Activated CD4-positive, alpha-beta T cell treated with anti-CD3 and anti-CD28 coated beads for 36 hours (primary cell): ENCODE data around the gene PRKCA. TPM values are rescaled to one million over a fixed set of nuclear protein-coding genes. Genes with fewer than 3 reads are reported as not detected.

Experiments
- ATAC-seq: fragments of 200-7000 bp; cut with Tn5 transposase; one replicate; pipeline ENCODE4 v1.10.0; 2021; ENCODE audit warnings: mild to moderate bottlenecking, moderate library complexity
- CTCF ChIA-PET: fragments of 350-600 bp; sonication (Branson Sonifier 250); formaldehyde crosslinking; loops from one replicate; lab custom pipeline; 2021; ENCODE audit warnings: antibody characterized with exemption; lab: Charles Lee
- POLR2A ChIA-PET: fragments of 350-600 bp; sonication (Branson Sonifier 250); formaldehyde crosslinking; loops from one replicate; lab custom pipeline; 2021; ENCODE audit warnings: antibody characterized with exemption, inconsistent platforms; lab: Charles Lee
- DNase-seq: peaks from one replicate; pipeline ENCODE4 v3.0.0-alpha.2; 2020
- H3K27ac Mint-ChIP-seq: one replicate; pipeline ENCODE4 v1.8.0; 2021; ENCODE audit warnings: mixed read lengths
- H3K27me3 Mint-ChIP-seq: one replicate; pipeline ENCODE4 v1.8.0; 2021; ENCODE audit warnings: mixed read lengths
- H3K36me3 Mint-ChIP-seq: one replicate; pipeline ENCODE4 v1.8.0; 2021; ENCODE audit warnings: low read depth, mixed read lengths
- H3K4me1 Mint-ChIP-seq: one replicate; pipeline ENCODE4 v1.8.0; 2021; ENCODE audit warnings: mixed read lengths
- H3K4me3 Mint-ChIP-seq: one replicate; pipeline ENCODE4 v1.8.0; 2021; ENCODE audit warnings: mild to moderate bottlenecking, moderate library complexity, mixed read lengths
- H3K9me3 Mint-ChIP-seq: one replicate; pipeline ENCODE4 v1.8.0; 2021; ENCODE audit warnings: low read depth, mixed read lengths
- intact Hi-C, 2 experiments: fragments of 100-400 bp; cut with DNase I in 1 of 2; cut with micrococcal nuclease in 1 of 2; formaldehyde crosslinking; loops; one replicate each; pipeline versions ENCODE4 v1.14.2 to v1.15.1; 2022 to 2024; cut with DNase I, micrococcal nuclease
- total RNA-seq, 2 experiments: library from RNA; stranded (reverse); gene quantifications; one replicate each; pipeline ENCODE4 v1.2.3, GENCODE V29; 2021

The PRKCA gene
- total RNA-seq, 2 experiments from 2014 or later: 73.3 to 77.0 TPM

DNA sequence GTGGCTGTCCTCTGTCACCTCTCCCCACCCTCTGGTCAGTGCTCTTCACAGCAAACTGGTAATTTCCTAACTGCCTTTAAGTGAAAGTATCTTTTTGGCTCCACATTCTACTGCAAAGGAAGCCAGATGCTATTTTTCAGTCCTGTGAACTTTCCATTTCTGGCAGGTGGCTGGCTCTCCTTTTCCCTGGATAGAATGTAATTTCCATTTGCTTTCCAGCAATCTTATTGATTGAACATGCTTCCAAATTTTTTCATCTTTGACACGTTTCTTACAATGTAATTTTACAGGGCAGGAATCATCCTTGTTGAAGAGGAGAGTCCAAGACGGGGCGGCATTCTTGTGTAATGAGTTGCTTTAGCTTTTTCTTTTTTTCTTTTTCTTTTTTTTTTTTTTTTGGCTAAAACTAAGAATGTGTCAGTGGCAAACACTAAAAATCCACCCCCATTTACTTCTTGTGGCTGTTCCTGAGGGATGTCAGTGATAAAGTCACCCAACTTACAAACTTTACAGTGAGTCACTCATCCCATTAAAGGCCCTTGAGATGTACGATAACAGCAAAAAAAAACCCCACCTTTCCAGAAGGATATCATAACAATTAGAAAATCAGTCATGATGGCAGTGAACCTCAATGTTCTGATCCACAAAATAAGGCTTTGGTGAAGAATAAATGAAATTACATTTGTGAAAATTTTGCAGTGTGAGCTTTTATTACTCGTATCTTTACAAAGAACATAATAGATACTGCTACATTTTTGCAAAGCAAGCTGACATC lies 29.4 kb upstream of the PRKCA start:
- CTCF ChIA-PET: interaction anchor here (0.7 kb wide), 1 partner anchor 34 kb away, joined by 4 read pairs; no protein-coding TSS in a partner anchor

DNA sequence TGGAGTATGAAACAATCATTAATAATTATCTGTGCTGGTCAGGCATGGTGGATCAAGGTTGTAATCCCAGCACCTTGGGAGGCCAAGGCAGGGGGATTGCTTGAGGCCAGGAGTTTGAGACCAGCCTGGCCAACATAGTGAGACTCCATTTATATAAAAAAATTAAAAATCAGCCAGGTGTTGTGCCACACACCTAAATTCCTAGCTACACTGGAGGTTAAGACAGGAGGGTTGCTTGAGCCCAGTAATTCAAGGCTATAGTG lies 28.9 kb upstream of the PRKCA start:
- no peak overlapping the region for H3K27ac Mint-ChIP-seq
- ATAC-seq: no peak
- POLR2A ChIA-PET: no interaction called here

More for the DNA sequence above, 29.4 kb upstream of the PRKCA start:
- Mint-ChIP-seq H3K4me1 (peaks cover 7% of the 10 kb centered on the region), H3K9me3 (no peaks in the 10 kb centered on the region), H3K27ac (no peak overlapping the region), H3K27me3 (no peaks in the 10 kb centered on the region), H3K36me3 (no peaks in the 10 kb centered on the region), H3K4me3 (no peak overlapping the region)
- POLR2A ChIA-PET: no interaction called here
- ATAC-seq (no peak), DNase-seq (no peak)
- intact Hi-C loops: no loop called here

GRCh38 chr17:66275651-66276050 lies 26.8 kb upstream of the PRKCA start:
- peaks cover 7% of the 10 kb centered on the region for H3K4me1 Mint-ChIP-seq
- ATAC-seq (peak; percentile 95), DNase-seq (peak; percentile 43)
- POLR2A ChIA-PET: no interaction called here
- intact Hi-C loops: no loop called here
- no peaks in the 10 kb centered on the region for H3K27me3 Mint-ChIP-seq
- no peak overlapping the region for H3K27ac Mint-ChIP-seq
- no peaks in the 10 kb centered on the region for H3K9me3 Mint-ChIP-seq
- CTCF ChIA-PET: interaction anchor here (1.2 kb wide), 1 partner anchor 91 kb away, joined by 3 read pairs; no protein-coding TSS in a partner anchor
- H3K4me3 Mint-ChIP-seq: no peak overlapping the region
- H3K36me3 Mint-ChIP-seq: no peaks in the 10 kb centered on the region

More for the DNA sequence above, 28.9 kb upstream of the PRKCA start:
- no peak for DNase-seq
- CTCF ChIA-PET: interaction anchor here (0.7 kb wide), 1 partner anchor 34 kb away, joined by 4 read pairs; no protein-coding TSS in a partner anchor
- no peaks in the 10 kb centered on the region for H3K27me3 Mint-ChIP-seq
- peaks cover 7% of the 10 kb centered on the region for H3K4me1 Mint-ChIP-seq
- no peaks in the 10 kb centered on the region for H3K36me3 Mint-ChIP-seq
- no peaks in the 10 kb centered on the region for H3K9me3 Mint-ChIP-seq
- intact Hi-C loops: no loop called here
- no peak overlapping the region for H3K4me3 Mint-ChIP-seq

DNA sequence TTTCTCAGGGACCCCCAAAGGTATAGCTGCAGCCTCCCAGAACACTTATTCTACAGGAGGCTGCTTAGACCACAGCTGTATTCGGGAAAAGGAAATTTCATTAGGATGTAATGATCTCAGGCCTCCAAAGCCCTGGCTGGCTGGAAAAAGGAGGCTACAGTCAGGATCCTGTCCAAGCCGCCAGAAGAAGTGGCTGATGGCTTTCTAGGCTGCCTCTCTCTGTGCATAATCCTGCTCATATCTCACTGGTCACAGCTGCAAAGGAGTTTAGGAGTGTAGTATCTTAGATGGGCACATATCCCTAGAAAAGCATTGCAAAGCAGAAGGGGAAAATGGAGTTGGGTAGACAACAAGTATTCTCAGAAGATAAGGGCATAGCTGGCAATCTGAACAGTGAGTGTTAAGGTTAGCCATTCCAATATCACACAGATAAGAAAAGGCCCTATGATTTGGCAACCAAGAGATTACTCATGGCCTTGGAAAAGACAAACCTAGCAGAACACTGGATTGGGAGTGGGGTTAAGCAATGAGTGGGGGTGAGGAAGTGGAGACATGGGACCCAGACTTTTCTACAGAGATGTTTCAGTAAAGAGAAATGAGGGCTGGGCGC lies 26.0 kb upstream of the PRKCA start:
- Mint-ChIP-seq H3K36me3 (no peaks in the 10 kb centered on the region), H3K4me1 (peaks cover 7% of the 10 kb centered on the region), H3K9me3 (no peaks in the 10 kb centered on the region), H3K4me3 (no peak overlapping the region), H3K27me3 (no peaks in the 10 kb centered on the region), H3K27ac (no peak overlapping the region)
- intact Hi-C loops: no loop called here
- ChIA-PET CTCF (interaction anchor here (0.6 kb wide), 2 partner anchors 49 to 1781 kb away, joined by 3 read pairs; no protein-coding TSS in a partner anchor), POLR2A (no interaction called here)
- DNase-seq (no peak), ATAC-seq (no peak)

- H3K36me3 Mint-ChIP-seq: no peaks in the 10 kb centered on the region
- H3K4me1 Mint-ChIP-seq: peaks cover 7% of the 10 kb centered on the region
- no peak overlapping the region for H3K27ac Mint-ChIP-seq
- peaks cover 2% of the 10 kb centered on the region for H3K9me3 Mint-ChIP-seq
- no peak overlapping the region for H3K4me3 Mint-ChIP-seq
- no peaks in the 10 kb centered on the region for H3K27me3 Mint-ChIP-seq
- ATAC-seq (no peak), DNase-seq (no peak)
- intact Hi-C loops: no loop called here
- ChIA-PET CTCF (no interaction called here), POLR2A (no interaction called here)
These were observed 25.2 kb upstream of the PRKCA start for GRCh38 chr17:66277191-66277590.

DNA sequence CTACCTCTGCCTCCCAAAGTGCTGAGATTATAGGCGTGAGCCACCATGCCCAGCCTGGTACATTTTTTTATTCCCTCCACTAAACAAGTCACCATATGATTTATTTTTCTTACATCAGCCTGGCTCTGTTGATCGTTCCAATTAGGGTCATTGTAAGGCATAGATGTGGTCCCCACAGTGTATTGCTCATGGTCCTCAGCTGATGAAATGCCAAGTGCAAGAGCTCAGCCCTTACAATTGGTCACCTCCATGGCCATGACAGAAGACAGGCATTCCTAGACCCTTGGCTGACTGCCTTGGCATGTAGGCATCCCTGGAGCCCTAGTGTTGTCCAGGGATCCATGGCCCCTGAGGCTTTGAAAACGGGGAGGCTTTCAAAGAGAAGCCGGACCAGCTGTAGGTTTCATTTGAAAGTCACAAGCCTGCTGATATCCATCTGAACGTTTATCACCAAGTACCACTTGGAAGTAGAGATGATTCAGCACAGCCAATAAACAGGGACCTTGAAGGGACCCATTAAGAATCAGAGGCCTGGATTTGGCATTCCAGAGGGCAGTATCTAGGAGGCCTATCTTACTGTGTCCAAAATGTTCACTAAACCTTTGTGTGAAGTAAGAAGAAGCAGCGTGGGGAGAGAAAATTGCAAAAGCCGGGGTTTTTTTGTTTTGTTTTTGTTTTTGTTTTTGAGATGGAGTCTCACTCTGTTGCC lies 20.6 kb upstream of the PRKCA start:
- H3K27ac Mint-ChIP-seq: no peak overlapping the region
- no peak for DNase-seq
- intact Hi-C loops: no loop called here
- no peaks in the 10 kb centered on the region for H3K27me3 Mint-ChIP-seq
- H3K4me1 Mint-ChIP-seq: peaks cover 20% of the 10 kb centered on the region
- POLR2A ChIA-PET: no interaction called here
- no peak overlapping the region for H3K4me3 Mint-ChIP-seq
- no peak for ATAC-seq
- H3K36me3 Mint-ChIP-seq: no peaks in the 10 kb centered on the region
- peaks cover 2% of the 10 kb centered on the region for H3K9me3 Mint-ChIP-seq
- CTCF ChIA-PET: interaction anchor here (1.1 kb wide), 1 partner anchor 285 kb away, joined by 3 read pairs; no protein-coding TSS in a partner anchor

DNA sequence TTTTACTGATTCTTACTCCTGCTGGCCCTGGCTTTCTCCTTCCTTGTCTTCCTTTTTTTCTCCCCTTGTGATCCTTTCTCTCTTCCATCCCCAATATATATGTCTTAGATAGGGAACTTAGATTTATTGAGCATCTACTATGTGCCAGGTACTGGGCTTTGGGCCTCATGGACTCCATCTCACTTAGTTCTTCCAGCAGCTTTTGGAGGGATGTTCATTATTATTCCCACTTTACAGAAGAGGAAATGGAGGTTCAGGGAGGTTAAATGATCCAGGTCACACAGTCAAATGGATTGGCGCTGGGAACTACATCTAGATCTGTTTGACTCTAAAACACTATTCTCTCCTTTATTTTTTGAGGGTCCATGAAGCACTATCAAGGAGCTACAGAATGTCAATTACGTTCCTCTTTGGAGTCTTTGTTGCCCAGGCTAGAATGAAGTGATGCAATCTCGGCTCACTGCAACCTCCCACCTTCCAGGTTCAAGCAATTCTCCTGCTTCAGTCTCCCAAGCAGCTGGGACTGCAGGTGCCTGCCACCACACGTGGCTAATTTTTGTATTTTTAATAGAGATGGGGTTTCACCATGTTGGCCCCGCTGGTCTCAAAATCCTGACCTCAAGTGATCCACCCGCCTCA lies 19.0 kb upstream of the PRKCA start:
- intact Hi-C loops: no loop called here
- ChIA-PET POLR2A (no interaction called here), CTCF (interaction anchor here (0.5 to 0.7 kb wide), 2 partner anchors 213 to 1011 kb away, joined by 3 read pairs; no protein-coding TSS in a partner anchor)
- no peak for ATAC-seq
- Mint-ChIP-seq H3K4me3 (no peak overlapping the region), H3K9me3 (peaks cover 2% of the 10 kb centered on the region), H3K27ac (no peak overlapping the region), H3K36me3 (no peaks in the 10 kb centered on the region), H3K27me3 (no peaks in the 10 kb centered on the region), H3K4me1 (peaks cover 29% of the 10 kb centered on the region)
- DNase-seq: no peak

- ChIA-PET POLR2A (no interaction called here), CTCF (interaction anchor here (0.7 kb wide), 1 partner anchor 212 kb away, joined by 3 read pairs; no protein-coding TSS in a partner anchor)
- H3K4me1 Mint-ChIP-seq: peaks cover 29% of the 10 kb centered on the region
- intact Hi-C loops: no loop called here
- H3K4me3 Mint-ChIP-seq: no peak overlapping the region
- no peaks in the 10 kb centered on the region for H3K27me3 Mint-ChIP-seq
- no peak overlapping the region for H3K27ac Mint-ChIP-seq
- DNase-seq (no peak), ATAC-seq (no peak)
- peaks cover 2% of the 10 kb centered on the region for H3K9me3 Mint-ChIP-seq
- H3K36me3 Mint-ChIP-seq: no peaks in the 10 kb centered on the region
These were observed 18.4 kb upstream of the PRKCA start for GRCh38 chr17:66283971-66284370.

DNA sequence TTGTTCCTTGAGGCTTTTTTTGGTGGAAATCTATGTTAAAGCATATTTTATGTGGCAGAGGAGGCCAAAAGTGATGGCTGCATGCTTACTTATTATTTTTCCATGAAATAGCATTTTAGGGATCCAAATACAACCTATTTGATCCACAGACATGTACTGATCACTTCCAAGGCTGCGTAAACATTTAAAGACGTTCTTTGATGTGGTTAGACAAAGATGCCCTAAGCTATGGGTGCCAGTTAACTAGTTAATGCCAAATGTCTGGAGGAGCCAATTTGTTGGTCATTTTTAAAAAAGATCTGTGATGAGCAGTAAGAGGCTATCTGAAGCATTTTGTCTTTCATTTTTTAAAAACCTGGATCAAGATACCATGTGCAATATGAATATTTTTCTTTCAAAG lies 17.3 kb upstream of the PRKCA start:
- POLR2A ChIA-PET: no interaction called here
- Mint-ChIP-seq H3K36me3 (no peaks in the 10 kb centered on the region), H3K4me1 (peaks cover 32% of the 10 kb centered on the region), H3K4me3 (no peak overlapping the region), H3K9me3 (peaks cover 2% of the 10 kb centered on the region), H3K27ac (no peak overlapping the region), H3K27me3 (no peaks in the 10 kb centered on the region)
- DNase-seq (no peak), ATAC-seq (no peak)
- CTCF ChIA-PET: no interaction called here
- intact Hi-C loops: no loop called here

- no peaks in the 10 kb centered on the region for H3K27me3 Mint-ChIP-seq
- H3K36me3 Mint-ChIP-seq: no peaks in the 10 kb centered on the region
- H3K9me3 Mint-ChIP-seq: no peaks in the 10 kb centered on the region
- ChIA-PET POLR2A (interaction anchor here (0.7 kb wide), 1 partner anchor 1456 kb away, joined by 3 read pairs; no protein-coding TSS in a partner anchor), CTCF (interaction anchor here (1.6 to 2.0 kb wide), 2 partner anchors 9 to 13 kb away, joined by 5 to 7 read pairs; no protein-coding TSS in a partner anchor)
- H3K4me1 Mint-ChIP-seq: peaks cover 36% of the 10 kb centered on the region
- no peak overlapping the region for H3K4me3 Mint-ChIP-seq
- DNase-seq (no peak), ATAC-seq (no peak)
- no peak overlapping the region for H3K27ac Mint-ChIP-seq
- intact Hi-C loops: no loop called here
These were observed 14.5 kb upstream of the PRKCA start for GRCh38 chr17:66287911-66288310.

- DNase-seq: no peak
- Mint-ChIP-seq H3K4me3 (no peak overlapping the region), H3K27me3 (no peaks in the 10 kb centered on the region), H3K27ac (no peak overlapping the region), H3K4me1 (peaks cover 34% of the 10 kb centered on the region), H3K36me3 (no peaks in the 10 kb centered on the region), H3K9me3 (no peaks in the 10 kb centered on the region)
- intact Hi-C loops: no loop called here
- peak; percentile 44 for ATAC-seq
- ChIA-PET CTCF (interaction anchor here (0.9 kb wide), 1 partner anchor 11 kb away, joined by 3 read pairs; no protein-coding TSS in a partner anchor), POLR2A (no interaction called here)
These were observed 12.2 kb upstream of the PRKCA start for GRCh38 chr17:66290101-66290722.
